ENCODE data around the gene ENO3. TPM values are rescaled to one million over a fixed set of nuclear protein-coding genes. Genes with fewer than 3 reads are reported as not detected.

ENO3 gene
- total RNA-seq, 2 experiments from 2014 or later = 31.3 to 34.0 TPM

GRCh38 chr17:4939796-4940554, 10.9 kb upstream of the ENO3 start, which contains the start of the genes RNF167 and SLC25A11:
RNF167 (plus strand) TSS chr17:4940268; CDS start chr17:4940910, 642 bp downstream.
SLC25A11 (minus strand) TSS chr17:4940046; CDS start chr17:4939910, 136 bp downstream.
- Mint-ChIP-seq H3K4me1 (ENCODE audit: low read depth) (peaks cover 56% of the 10 kb centered on the region), H3K4me3 (peak within 1 kb of the TSS; percentile 97), H3K9me3 (no peaks in the 10 kb centered on the region), H3K27me3 (no peaks in the 10 kb centered on the region), H3K27ac (peak within 1 kb of the TSS; percentile 98), H3K36me3 (ENCODE audit: low read depth) (peaks cover 74% of the 10 kb centered on the region)
- no peak for TF ChIP-seq CTCF (IDR thresholded peaks at IDR 0.05)
- ATAC-seq (peak; percentile 85), DNase-seq (peak; percentile 98)
- CTCF ChIA-PET = interaction anchor here (0.8 to 3.1 kb wide), 11 partner anchors 9 to 519 kb away, joined by 3 to 24 read pairs (median 4); partner anchors contain the start of genes CAMTA2, CHRNE, PFN1 and SPAG7
- POLR2A ChIA-PET = interaction anchor here (0.8 to 20.8 kb wide), 22 partner anchors 8 to 236 kb away, joined by 3 to 627 read pairs (median 6); partner anchors contain the start of genes ARRB2, C17orf107, CAMTA2 and CHRNE
- intact Hi-C loops (cut with micrococcal nuclease) = no loop called here

- peak overlapping the region; percentile 97 for H3K4me3 Mint-ChIP-seq
- POLR2A ChIA-PET = interaction anchor here (0.8 to 20.8 kb wide), 19 partner anchors 7 to 237 kb away, joined by 3 to 627 read pairs (median 7); partner anchors contain the start of genes ARRB2, C17orf107, CAMTA2 and CHRNE
- CTCF ChIA-PET = interaction anchor here (0.8 to 3.1 kb wide), 8 partner anchors 8 to 48 kb away, joined by 3 to 24 read pairs (median 4); partner anchors contain the start of genes CHRNE, PFN1 and SPAG7
- peak overlapping the region; percentile 98 for H3K27ac Mint-ChIP-seq
- DNase-seq (peak; percentile 64), ATAC-seq (no peak)
- no peak for TF ChIP-seq CTCF (IDR thresholded peaks at IDR 0.05)
- H3K9me3 Mint-ChIP-seq = no peaks in the 10 kb centered on the region
- no peaks in the 10 kb centered on the region for H3K27me3 Mint-ChIP-seq
- peaks cover 64% of the 10 kb centered on the region for H3K4me1 Mint-ChIP-seq (ENCODE audit: low read depth)
- H3K36me3 Mint-ChIP-seq (ENCODE audit: low read depth) = peaks cover 81% of the 10 kb centered on the region
- intact Hi-C loops (cut with micrococcal nuclease) = no loop called here
Measured at GRCh38 chr17:4940555-4941318, 10.2 kb upstream of the ENO3 start.

- ATAC-seq (no peak), DNase-seq (no peak)
- CTCF ChIA-PET = interaction anchor here (1.3 to 1.8 kb wide), 3 partner anchors 26 to 40 kb away, joined by 4 to 5 read pairs (median 5); partner anchors contain the start of gene SPAG7
- peak overlapping the region; percentile 97 for H3K4me3 Mint-ChIP-seq
- intact Hi-C loops (cut with micrococcal nuclease) = no loop called here
- H3K4me1 Mint-ChIP-seq (ENCODE audit: low read depth) = peaks cover 62% of the 10 kb centered on the region
- H3K27me3 Mint-ChIP-seq = no peaks in the 10 kb centered on the region
- H3K36me3 Mint-ChIP-seq (ENCODE audit: low read depth) = peaks cover 83% of the 10 kb centered on the region
- no peak for TF ChIP-seq CTCF (IDR thresholded peaks at IDR 0.05)
- peak overlapping the region; percentile 98 for H3K27ac Mint-ChIP-seq
- POLR2A ChIA-PET = interaction anchor here (1.2 to 20.8 kb wide), 9 partner anchors 7 to 232 kb away, joined by 5 to 627 read pairs (median 16); partner anchors contain the start of genes ARRB2, C17orf107, CAMTA2 and CHRNE
- H3K9me3 Mint-ChIP-seq = no peaks in the 10 kb centered on the region
Measured at GRCh38 chr17:4941319-4941610, 9.7 kb upstream of the ENO3 start.

- intact Hi-C loops (cut with micrococcal nuclease) = no loop called here
- H3K9me3 Mint-ChIP-seq = no peaks in the 10 kb centered on the region
- ATAC-seq = no peak
- peaks cover 54% of the 10 kb centered on the region for H3K4me1 Mint-ChIP-seq (ENCODE audit: low read depth)
- no peaks in the 10 kb centered on the region for H3K27me3 Mint-ChIP-seq
- H3K27ac Mint-ChIP-seq = peak overlapping the region; percentile 98
- no peak for DNase-seq
- TF ChIP-seq CTCF (IDR thresholded peaks at IDR 0.05) = no peak
- peaks cover 86% of the 10 kb centered on the region for H3K36me3 Mint-ChIP-seq (ENCODE audit: low read depth)
- H3K4me3 Mint-ChIP-seq = peak overlapping the region; percentile 97
- ChIA-PET POLR2A (interaction anchor here (1.0 to 20.8 kb wide), 6 partner anchors 9 to 54 kb away, joined by 3 to 627 read pairs (median 6); partner anchors contain the start of genes C17orf107, CHRNE, ENO3 and INCA1), CTCF (interaction anchor here (1.4 kb wide), 1 partner anchor 34 kb away, joined by 5 read pairs; no protein-coding TSS in a partner anchor)
Measured at GRCh38 chr17:4942760-4943508, 8.0 kb upstream of the ENO3 start.
